DOHH2 (cell line): ENCODE measurements around the gene CELSR3.

Source experiments
- H3F3A ChIP-seq: fragments of 200-600 bp; sonication (generic), shearing (Covaris generic); 2 replicates; pipeline ENCODE4 v1.6.0; 2016; ENCODE audit warnings: antibody characterized with exemption, mild to moderate bottlenecking; ENCODE audit not compliant: control insufficient read depth, insufficient read depth
- H3K27ac ChIP-seq: fragments of 200-600 bp; sonication (generic); 2 replicates; pipeline ENCODE4 v1.5.1; 2014; ENCODE audit warnings: low read depth, mild to moderate bottlenecking, low read length, moderate library complexity
- H3K27me3 ChIP-seq: fragments of 200-600 bp; sonication (generic); 2 replicates; pipeline ENCODE4 v1.6.1; 2014; ENCODE audit warnings: mild to moderate bottlenecking, low read length, mixed read lengths; ENCODE audit not compliant: control insufficient read depth
- H3K36me3 ChIP-seq: fragments of 200-600 bp; sonication (generic); 2 replicates; pipeline ENCODE4 v1.6.1; 2014; ENCODE audit warnings: mild to moderate bottlenecking, low read length, moderate library complexity, mixed read lengths; ENCODE audit not compliant: control insufficient read depth
- H3K4me1 ChIP-seq: fragments of 200-600 bp; sonication (generic); 2 replicates; pipeline ENCODE4 v1.6.1; 2014; ENCODE audit warnings: mild to moderate bottlenecking, low read length, mixed read lengths; ENCODE audit not compliant: control insufficient read depth
- H3K4me2 ChIP-seq: fragments of 200-600 bp; sonication (generic); 2 replicates; pipeline ENCODE4 v1.6.0; 2014; ENCODE audit warnings: mild to moderate bottlenecking, low read length, moderate library complexity
- H3K4me3 ChIP-seq: fragments of 200-600 bp; sonication (generic); 2 replicates; pipeline ENCODE4 v1.5.1; 2014; ENCODE audit warnings: mild to moderate bottlenecking, low read length, mixed read lengths
- H3K79me2 ChIP-seq: fragments of 200-600 bp; sonication (generic); 2 replicates; pipeline ENCODE4 v1.6.1; 2014; ENCODE audit warnings: mild to moderate bottlenecking, low read length, mixed read lengths; ENCODE audit not compliant: control insufficient read depth
- H3K9me2 ChIP-seq: fragments of 200-600 bp; sonication (generic); replicated peaks from 2 replicates; pipeline ENCODE4 v1.6.1; 2014; ENCODE audit warnings: mild to moderate bottlenecking, low read length, mixed read lengths; ENCODE audit not compliant: control insufficient read depth
- H3K9me3 ChIP-seq: fragments of 200-600 bp; sonication (generic); 2 replicates; pipeline ENCODE4 v1.6.1; 2014; ENCODE audit warnings: antibody characterized with exemption, low read length, mixed read lengths; ENCODE audit not compliant: control insufficient read depth, insufficient read depth
- H4K20me1 ChIP-seq: fragments of 200-600 bp; sonication (generic); 2 replicates; pipeline ENCODE4 v1.6.0; 2014; ENCODE audit warnings: low read depth, mild to moderate bottlenecking, antibody characterized with exemption, low read length, moderate library complexity; ENCODE audit not compliant: control insufficient read depth, insufficient read depth
- CTCF ChIP-seq: fragments of 200-600 bp; sonication (generic); IDR thresholded peaks from one replicate; pipeline ENCODE4 v1.5.1; 2014; ENCODE audit warnings: antibody characterized with exemption, mild to moderate bottlenecking, low read depth, low read length; ENCODE audit not compliant: poor library complexity, severe bottlenecking
- EZH2phosphoT487 ChIP-seq: fragments of 200-600 bp; sonication (generic); IDR thresholded peaks from 2 replicates; pipeline ENCODE4 v1.6.1; 2017; ENCODE audit warnings: borderline replicate concordance, mild to moderate bottlenecking, antibody characterized with exemption, low read length, moderate library complexity, mixed read lengths

CELSR3 gene

DNA sequence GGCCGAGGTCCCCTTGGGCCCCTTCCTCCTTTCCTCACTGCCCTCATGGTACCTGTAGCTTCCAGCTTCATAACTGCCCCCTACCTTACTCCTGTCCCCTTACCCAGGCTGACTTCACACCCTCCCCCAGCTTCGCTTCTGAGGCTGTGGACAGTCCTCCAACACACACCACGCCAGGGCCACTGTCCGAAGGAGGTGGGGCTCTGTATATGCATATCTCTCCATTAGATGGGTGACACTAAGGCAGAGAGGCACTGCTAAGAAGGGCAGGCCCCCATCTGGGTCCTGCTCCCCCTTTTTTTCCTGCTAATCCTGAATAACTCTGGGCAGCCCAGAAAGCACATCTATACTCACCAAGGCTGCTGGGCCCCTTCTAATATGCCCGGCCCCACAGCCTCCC is 66.5 kb downstream of the CELSR3 start:
- no peak overlapping the region for H3K27ac ChIP-seq
- no peaks in the 10 kb centered on the region for H3K27me3 ChIP-seq
- H3F3A ChIP-seq, result peaks cover 2% of the 10 kb centered on the region; the same call in 1 of the 2 replicates
- no peak overlapping the region for H3K4me2 ChIP-seq
- H3K4me1 ChIP-seq, result no peaks in the 10 kb centered on the region
- H3K79me2 ChIP-seq, result no peaks in the 10 kb centered on the region
- H4K20me1 ChIP-seq, result peaks cover 6% of the 10 kb centered on the region; the same call in 1 of the 2 replicates
- H3K4me3 ChIP-seq, result no peak overlapping the region
- peaks cover 35% of the 10 kb centered on the region for H3K36me3 ChIP-seq
- H3K9me3 ChIP-seq, result no peaks in the 10 kb centered on the region
- H3K9me2 ChIP-seq, result no peaks in the 10 kb centered on the region
- no peak for TF ChIP-seq CTCF
- TF ChIP-seq EZH2phosphoT487, result no peak

DNA sequence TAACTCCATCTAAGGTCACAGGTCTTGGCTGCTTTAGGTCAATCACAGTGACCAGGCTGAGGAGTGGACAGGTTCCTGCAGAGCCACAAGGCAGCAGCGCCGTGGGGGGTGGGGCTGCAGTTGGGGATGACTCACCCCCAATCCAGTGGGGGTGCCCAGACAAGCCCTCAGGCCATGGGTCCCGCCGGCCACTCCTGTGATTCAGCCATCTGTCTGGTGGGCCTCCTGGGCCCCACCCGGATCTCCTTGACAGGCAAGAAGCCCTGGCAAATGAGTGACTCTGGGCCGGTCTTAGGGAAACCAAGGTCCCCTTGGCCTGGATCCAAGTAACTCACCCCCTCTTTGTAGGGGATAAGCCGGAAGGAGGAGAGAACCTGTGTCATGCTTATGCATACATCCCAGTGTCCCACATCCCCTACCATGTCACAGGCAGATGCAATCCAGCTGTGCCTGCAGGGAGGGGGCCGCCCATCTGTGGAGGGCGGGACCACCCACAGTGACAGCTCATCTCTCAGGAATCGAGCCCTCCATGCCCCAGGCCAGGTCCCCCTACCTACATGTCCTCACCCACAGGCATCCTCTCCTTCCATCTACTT is 67.1 kb downstream of the CELSR3 start:
- Histone ChIP-seq H3K9me3 (no peaks in the 10 kb centered on the region), H4K20me1 (peaks cover 6% of the 10 kb centered on the region; the same call in 1 of the 2 replicates), H3K79me2 (no peaks in the 10 kb centered on the region), H3K4me3 (no peak overlapping the region), H3K36me3 (peaks cover 29% of the 10 kb centered on the region), H3K27me3 (no peaks in the 10 kb centered on the region), H3K4me1 (no peaks in the 10 kb centered on the region), H3K27ac (no peak overlapping the region), H3F3A (peaks cover 2% of the 10 kb centered on the region; the same call in 1 of the 2 replicates), H3K9me2 (no peaks in the 10 kb centered on the region), H3K4me2 (no peak overlapping the region)
- TF ChIP-seq EZH2phosphoT487 (no peak), CTCF (no peak)

DNA sequence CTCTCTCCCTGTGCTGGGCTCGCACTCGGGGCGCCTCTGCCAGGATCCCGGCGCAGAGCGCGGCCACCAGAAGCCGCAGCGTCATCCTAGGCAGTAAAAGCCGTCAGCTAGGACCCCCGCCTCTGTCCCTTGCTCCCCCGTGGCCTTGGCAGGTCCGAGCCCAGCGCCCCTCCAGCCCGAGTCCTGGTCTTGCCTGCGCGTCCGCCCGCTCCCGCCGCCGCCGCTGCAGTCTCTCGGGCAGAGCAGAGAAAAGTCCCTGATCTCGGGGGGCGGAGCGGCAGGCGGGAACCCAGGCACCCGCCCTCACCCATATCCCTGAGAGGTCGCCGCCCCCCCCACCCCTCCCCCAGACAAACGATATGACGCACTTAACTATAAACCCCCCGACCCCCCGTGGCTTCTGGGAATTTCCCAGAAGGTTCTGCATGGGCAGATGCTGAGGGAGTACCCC is 67.6 kb downstream of the CELSR3 start, which contains the start of gene COL7A1:
COL7A1 (minus strand) TSS at position 255 of the 451 bp plus-strand sequence; CDS start at position 85, 170 bp downstream.
- Histone ChIP-seq H3K27me3 (peaks cover 2% of the 10 kb centered on the region; the same call in 1 of the 2 replicates), H3K4me2 (no peak within 1 kb of the TSS), H3K79me2 (no peaks in the 10 kb centered on the region), H3F3A (peaks cover 2% of the 10 kb centered on the region; the same call in 1 of the 2 replicates), H3K4me1 (no peaks in the 10 kb centered on the region), H3K36me3 (peaks cover 24% of the 10 kb centered on the region), H3K9me3 (no peaks in the 10 kb centered on the region), H3K27ac (no peak within 1 kb of the TSS), H3K4me3 (no peak within 1 kb of the TSS), H3K9me2 (no peaks in the 10 kb centered on the region), H4K20me1 (peaks cover 6% of the 10 kb centered on the region; the same call in 1 of the 2 replicates)
- TF ChIP-seq CTCF, result no peak
- TF ChIP-seq EZH2phosphoT487, result no peak
